Thymus (tissue), 11 donors: Measurements from ENCODE around the gene DNMT3A. TPM values are rescaled to one million over a fixed set of nuclear protein-coding genes. Genes with fewer than 3 reads are reported as not detected.

Experiments used
- DNase-seq, 9 donors: peaks; one replicate each; pipeline ENCODE4 v3.0.0-alpha.2; 2013; ENCODE audit warnings: low spot score in 9 of 9, low read depth in 6 of 9, missing footprints in 1 of 9
- H3K27ac ChIP-seq, 2 donors: one replicate each; pipeline ENCODE4 v1.5.1; 2013; ENCODE audit warnings: control low read depth in 1 of 2, low read depth in 1 of 2, low read length in 1 of 2, mild to moderate bottlenecking in 1 of 2, moderate library complexity in 1 of 2
- H3K27me3 ChIP-seq, 2 donors: one replicate each; pipeline ENCODE4 v1.5.1; 2013; ENCODE audit warnings: low read length in 1 of 2; ENCODE audit not compliant: control insufficient read depth in 2 of 2, insufficient read depth in 1 of 2
- H3K36me3 ChIP-seq, 2 donors: one replicate each; pipeline ENCODE4 v1.5.1; 2013; ENCODE audit warnings: low read length in 1 of 2, mild to moderate bottlenecking in 1 of 2, moderate library complexity in 1 of 2; ENCODE audit not compliant: control insufficient read depth in 2 of 2, insufficient read depth in 2 of 2
- H3K4me1 ChIP-seq, 2 donors: one replicate each; pipeline ENCODE4 v1.5.1; 2013; ENCODE audit warnings: low read length in 2 of 2; ENCODE audit not compliant: control insufficient read depth in 2 of 2, insufficient read depth in 2 of 2
- H3K4me3 ChIP-seq, 2 donors: one replicate each; pipeline ENCODE4 v1.5.1; 2013; ENCODE audit warnings: low read length in 2 of 2, control low read depth in 1 of 2, mild to moderate bottlenecking in 1 of 2
- H3K9me3 ChIP-seq, 2 donors: one replicate each; pipeline ENCODE4 v1.5.1; 2013; ENCODE audit warnings: low read length in 1 of 2, mild to moderate bottlenecking in 1 of 2; ENCODE audit not compliant: control insufficient read depth in 2 of 2, insufficient read depth in 1 of 2
- WGBS: extraction: QIAGEN DNeasy Blood & Tissue Kit; methylation state at CpG from one replicate; pipeline ENCODE4 v1.1.7; 2013; 5-methylcytosine and 5-hydroxymethylcytosine counted together
- polyA plus RNA-seq: library from polyadenylated mRNA; stranded (reverse); fragments of 200-250 nt; gene quantifications from one replicate; pipeline ENCODE4 v1.2.3, GENCODE V29; 2013
- total RNA-seq: library from RNA; stranded (reverse); fragments of 120-200 nt; gene quantifications from one replicate; pipeline ENCODE4 v1.2.4, GENCODE V29; 2013
- donor health status: healthy.

The DNMT3A gene
- total and polyA plus RNA-seq, 2 donors: 22.7 to 27.5 TPM

DNA sequence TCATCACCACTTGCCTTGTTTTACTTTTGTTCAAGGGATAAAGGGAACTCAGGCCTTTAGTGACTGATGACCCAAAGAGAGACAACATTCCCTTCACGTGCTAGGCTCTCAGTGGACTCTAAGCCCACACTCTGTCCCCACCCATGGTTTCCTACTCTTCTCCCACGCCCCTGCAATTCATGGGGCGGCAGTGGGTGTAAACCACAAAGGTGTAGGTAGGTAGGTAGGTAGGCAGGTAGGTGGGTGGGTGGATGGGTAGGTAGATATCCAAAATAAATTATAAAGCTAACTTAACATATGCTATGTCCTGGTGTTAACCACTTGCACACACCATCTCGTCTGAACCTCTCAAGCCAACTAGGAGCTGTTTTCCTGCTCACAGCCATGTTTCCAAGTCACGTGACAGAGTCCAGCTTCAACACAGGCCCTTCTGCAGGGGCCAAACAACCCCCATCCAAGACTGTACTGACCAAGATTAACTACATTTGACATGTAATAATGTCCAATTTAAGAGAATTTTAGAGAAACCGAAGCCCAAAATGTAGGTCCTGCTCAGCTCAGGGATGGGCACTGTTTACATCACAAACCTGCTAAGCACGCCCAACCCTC, 33.7 kb downstream of the DNMT3A start:
- Histone ChIP-seq H3K27me3 (no peaks in the 10 kb centered on the region), H3K27ac (no peak overlapping the region), H3K36me3 (peaks cover 27 to 51% of the 10 kb centered on the region in 2 donors), H3K4me1 (peaks cover 32 to 83% of the 10 kb centered on the region in 2 donors), H3K9me3 (no peaks in the 10 kb centered on the region), H3K4me3 (no peak overlapping the region)
- 95% methylated on average over 7 of the region's 7 CpGs for WGBS
- DNase-seq: no peak

DNA sequence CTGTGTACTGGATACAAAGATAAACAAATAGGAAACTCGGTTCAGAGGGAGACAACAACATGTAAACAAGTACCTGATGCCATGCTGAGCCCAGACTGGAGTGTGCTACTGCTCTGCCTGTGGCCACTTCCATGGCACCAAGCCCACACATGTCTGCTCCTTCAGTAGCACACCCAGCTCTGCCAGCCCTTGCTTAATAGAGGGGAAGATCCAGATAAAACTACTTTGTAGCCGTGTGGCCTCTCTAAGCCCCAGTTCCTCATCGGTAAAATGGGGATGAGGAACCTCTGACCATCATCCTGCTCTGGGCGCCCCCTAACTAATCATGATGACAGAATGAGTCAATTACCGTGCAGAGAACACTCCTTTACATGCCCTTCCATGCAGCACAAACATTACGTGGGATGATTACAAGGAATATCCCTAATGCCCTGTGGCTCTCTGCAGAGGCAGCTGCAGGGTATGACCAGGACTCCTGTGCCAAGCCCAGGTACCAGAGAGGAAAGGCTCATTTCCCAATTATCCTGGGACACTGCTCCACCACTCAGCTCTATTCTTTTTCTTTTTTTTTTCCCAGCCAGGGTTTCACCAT, 34.9 kb downstream of the DNMT3A start:
- WGBS: 92% methylated on average over 6 of the region's 6 CpGs
- Histone ChIP-seq H3K36me3 (peaks cover 28 to 47% of the 10 kb centered on the region in 2 donors), H3K9me3 (no peaks in the 10 kb centered on the region), H3K27me3 (no peaks in the 10 kb centered on the region), H3K27ac (peak overlapping the region; percentile 36 to 97), H3K4me3 (no peak overlapping the region), H3K4me1 (peaks cover 35 to 83% of the 10 kb centered on the region in 2 donors)
- DNase-seq: no peak

- peaks cover 41 to 88% of the 10 kb centered on the region in 2 donors for H3K4me1 ChIP-seq
- no peak overlapping the region for H3K4me3 ChIP-seq
- peak overlapping the region; percentile 72 to 97 for H3K27ac ChIP-seq
- no peaks in the 10 kb centered on the region for H3K9me3 ChIP-seq
- peaks cover 24 to 37% of the 10 kb centered on the region in 2 donors for H3K36me3 ChIP-seq
- H3K27me3 ChIP-seq: no peaks in the 10 kb centered on the region
- DNase-seq: peak in 1 of 9 donors; percentile 27
- 95% methylated on average over 10 of the region's 10 CpGs for WGBS
Measured at GRCh38 chr2:25305775-25306174, 36.0 kb downstream of the DNMT3A start.

- peaks cover 41 to 83% of the 10 kb centered on the region in 2 donors for H3K4me1 ChIP-seq
- peaks cover 26 to 36% of the 10 kb centered on the region in 2 donors for H3K36me3 ChIP-seq
- WGBS: 68% methylated on average over 16 of the region's 16 CpGs
Measured at GRCh38 chr2:25304826-25305596, 36.7 kb downstream of the DNMT3A start.

DNA sequence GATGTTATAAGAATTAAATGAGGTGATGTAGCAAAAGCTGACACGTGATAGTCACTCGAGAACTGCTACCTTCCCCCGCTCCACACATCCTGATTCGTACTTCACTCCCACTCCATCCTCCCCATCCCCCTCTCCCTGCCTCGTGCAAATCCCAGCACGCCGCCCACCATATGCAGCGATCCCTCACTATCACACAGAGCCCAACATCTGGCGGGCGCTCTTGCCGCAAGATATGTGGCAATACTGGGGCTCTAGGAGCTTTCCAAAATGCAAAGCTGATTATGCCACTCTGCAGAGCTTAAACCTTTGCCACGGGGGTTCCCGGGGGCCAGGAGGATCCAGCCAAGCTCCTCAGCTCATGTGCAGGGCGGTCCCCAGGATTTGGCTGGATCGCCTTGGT, 37.4 kb downstream of the DNMT3A start:
- Histone ChIP-seq H3K4me1 (peaks cover 41 to 80% of the 10 kb centered on the region in 2 donors), H3K27me3 (no peaks in the 10 kb centered on the region), H3K27ac (peak overlapping the region; percentile 78 to 97), H3K36me3 (peaks cover 31 to 39% of the 10 kb centered on the region in 2 donors), H3K4me3 (no peak overlapping the region), H3K9me3 (no peaks in the 10 kb centered on the region)
- DNase-seq: no peak
- WGBS: 93% methylated on average over 15 of the region's 15 CpGs

More at GRCh38 chr2:25304826-25305596, 36.7 kb downstream of the DNMT3A start:
- DNase-seq: peak in 5 of 9 donors; percentile 64 to 84 (median 67)
- H3K27ac ChIP-seq: peak overlapping the region; percentile 78 to 97
- H3K9me3 ChIP-seq: no peaks in the 10 kb centered on the region
- H3K27me3 ChIP-seq: no peaks in the 10 kb centered on the region
- H3K4me3 ChIP-seq: peak overlapping the region in 1 of 2 donors; percentile 5

DNA sequence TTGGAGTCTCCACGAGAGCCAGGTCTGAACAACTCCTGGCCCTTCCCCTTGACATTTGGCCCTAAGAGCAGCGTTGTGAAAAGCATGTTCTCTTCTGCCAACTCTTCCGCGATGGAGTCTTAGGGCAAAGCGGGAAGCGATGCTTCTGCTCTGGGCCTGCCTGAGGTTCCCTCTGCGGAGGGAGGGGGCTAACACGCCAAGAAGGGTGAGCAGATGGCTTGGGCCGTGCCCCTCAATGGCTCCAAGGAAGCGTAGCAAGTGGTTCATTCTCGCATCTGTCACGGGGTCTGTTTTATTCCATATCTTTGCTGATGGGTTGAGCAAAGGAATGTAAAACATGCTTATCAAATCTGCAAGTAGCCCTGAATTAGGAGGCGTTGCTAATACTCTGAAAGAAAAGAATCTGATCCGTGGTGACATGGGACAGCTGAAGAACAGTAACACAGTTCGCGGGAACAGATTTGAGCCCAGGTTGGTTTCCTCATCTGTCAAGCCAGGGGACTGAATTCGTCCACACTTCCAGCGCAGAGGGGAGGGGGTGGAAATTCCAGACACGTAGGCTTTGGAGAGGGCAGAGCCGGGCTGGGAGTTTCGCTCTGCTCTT, 38.0 kb downstream of the DNMT3A start:
- no peak for DNase-seq
- 95% methylated on average over 21 of the region's 21 CpGs for WGBS
- Histone ChIP-seq H3K27me3 (no peaks in the 10 kb centered on the region), H3K9me3 (no peaks in the 10 kb centered on the region), H3K4me3 (no peak overlapping the region), H3K27ac (no peak overlapping the region), H3K36me3 (peaks cover 33 to 39% of the 10 kb centered on the region in 2 donors), H3K4me1 (peaks cover 41 to 74% of the 10 kb centered on the region in 2 donors)

- peaks cover 41 to 68% of the 10 kb centered on the region in 2 donors for H3K4me1 ChIP-seq
- no peak for DNase-seq
- H3K36me3 ChIP-seq: peaks cover 36 to 37% of the 10 kb centered on the region in 2 donors
- no peak overlapping the region for H3K4me3 ChIP-seq
- H3K9me3 ChIP-seq: no peaks in the 10 kb centered on the region
- H3K27me3 ChIP-seq: no peaks in the 10 kb centered on the region
- peak overlapping the region in 1 of 2 donors; percentile 33 for H3K27ac ChIP-seq
- WGBS: 96% methylated on average over 9 of the region's 9 CpGs
Measured at GRCh38 chr2:25302758-25303375, 38.9 kb downstream of the DNMT3A start.

- Histone ChIP-seq H3K27ac (peak overlapping the region; percentile 47 to 55), H3K36me3 (peaks cover 30 to 35% of the 10 kb centered on the region in 2 donors), H3K27me3 (no peaks in the 10 kb centered on the region), H3K4me1 (peaks cover 38 to 65% of the 10 kb centered on the region in 2 donors), H3K9me3 (peaks cover 0 to 2% of the 10 kb centered on the region in 2 donors), H3K4me3 (no peak overlapping the region)
- WGBS: 52% methylated on average over 8 of the region's 8 CpGs
- peak in 2 of 9 donors; percentile 44 to 64 for DNase-seq
Measured at GRCh38 chr2:25301453-25302352, 40.0 kb downstream of the DNMT3A start.
